NOMO-1 treated with DMSO at 0.1 percent for 48 hours (cell line): ENCODE data around the gene AGBL4.

Source experiments
- DNase-seq: peaks from one replicate; lab custom pipeline; 2025; ENCODE audit not compliant: unreplicated experiment; lab: John Stamatoyannopoulos, UW

Gene AGBL4

DNA sequence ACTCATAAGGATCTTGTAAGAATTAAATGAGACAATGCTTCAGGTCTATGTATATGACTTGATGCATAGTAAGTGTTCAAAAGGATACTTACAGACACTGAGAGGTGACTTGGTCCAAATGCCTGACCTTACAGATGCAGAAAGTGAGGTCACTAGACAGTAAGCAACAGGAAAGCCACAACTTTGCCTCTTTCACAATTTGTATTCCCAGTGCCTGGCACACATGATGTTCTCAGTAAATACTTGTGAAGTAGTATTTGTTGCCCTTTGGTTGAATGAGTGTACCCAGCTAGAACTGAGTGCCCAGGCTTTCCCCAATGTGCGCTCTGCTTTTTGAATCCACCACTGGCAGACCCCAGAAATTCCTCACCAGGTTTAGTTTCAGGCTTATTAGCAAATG is 1352.2 kb downstream of the AGBL4 start:
- peak; percentile 21 for DNase-seq

DNA sequence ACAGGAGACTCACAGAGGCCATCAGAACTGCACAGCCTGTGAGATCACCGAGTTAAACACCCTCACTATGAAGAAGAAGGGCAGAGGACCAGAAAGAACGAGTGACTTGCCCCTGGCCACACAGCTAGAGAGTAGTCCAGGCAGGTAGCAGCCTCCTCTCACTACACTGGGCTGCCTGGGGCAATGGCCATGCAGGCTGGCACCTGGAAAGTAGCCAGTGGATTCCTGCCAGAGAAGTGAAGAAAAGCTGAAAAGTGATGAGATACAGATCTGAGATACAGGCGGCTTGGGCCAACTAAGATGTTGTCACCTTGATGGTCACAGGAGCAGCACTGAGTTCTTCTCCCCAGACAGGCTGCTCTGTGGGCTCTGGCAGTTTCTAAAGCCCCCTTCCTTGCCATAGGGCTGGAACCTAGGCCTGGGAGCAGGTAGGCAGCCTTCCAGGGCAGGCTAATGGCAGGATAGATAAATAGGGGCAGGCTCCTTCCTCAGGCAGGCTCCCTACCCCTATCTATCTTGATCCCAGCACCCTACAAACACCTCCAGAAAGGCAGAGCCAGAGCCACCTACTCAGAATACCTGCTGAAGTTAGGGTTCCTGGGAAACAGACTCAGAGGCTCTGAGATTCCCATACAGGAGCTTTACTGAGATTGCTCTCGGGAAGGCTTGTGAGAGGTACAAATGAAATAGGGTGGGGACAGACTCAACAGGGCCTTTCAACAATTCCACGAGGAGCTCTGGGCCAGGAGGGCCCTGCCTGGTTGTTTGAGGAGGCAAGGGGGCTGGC is 1353.3 kb downstream of the AGBL4 start:
- DNase-seq, result no peak

DNA sequence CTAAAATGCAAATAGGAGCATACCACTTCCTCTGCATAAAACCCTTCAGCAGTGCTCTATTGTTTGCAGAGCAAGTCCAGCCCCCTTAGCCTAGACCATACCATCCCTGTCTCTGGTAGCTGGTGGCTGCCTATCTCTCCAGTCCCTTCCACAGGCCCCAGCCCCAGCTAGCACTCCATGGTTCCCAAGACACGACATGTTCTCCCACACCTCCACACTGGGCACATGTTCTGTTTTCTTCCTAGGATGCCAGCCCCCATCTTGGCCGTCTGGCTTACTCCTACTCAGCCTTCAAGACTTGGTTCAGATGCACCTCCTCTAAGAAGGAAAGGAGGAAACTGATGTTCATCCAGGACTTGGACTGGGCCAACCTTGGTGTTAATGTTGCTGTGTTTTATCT is 1355.4 kb downstream of the AGBL4 start:
- no peak for DNase-seq

DNA sequence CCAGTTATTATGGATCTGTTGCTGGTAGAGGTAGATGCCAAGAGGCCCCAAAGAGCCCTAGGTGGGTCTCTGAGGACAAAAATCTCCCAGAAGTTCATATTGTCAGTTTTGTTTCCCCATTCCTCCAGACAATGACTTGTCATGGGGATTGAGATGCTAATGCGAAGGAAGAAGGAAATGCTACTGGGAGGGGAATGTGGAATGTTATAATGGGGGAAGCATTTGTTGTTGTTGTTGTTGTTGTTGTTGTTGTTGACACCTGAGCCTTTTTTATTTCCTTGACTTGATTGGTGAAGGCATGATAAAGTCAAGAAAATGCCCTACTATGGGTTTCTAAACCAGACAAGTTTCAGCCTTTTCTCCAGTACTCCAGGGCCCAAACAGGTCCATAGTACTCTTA is 1356.0 kb downstream of the AGBL4 start:
- DNase-seq, result no peak

DNA sequence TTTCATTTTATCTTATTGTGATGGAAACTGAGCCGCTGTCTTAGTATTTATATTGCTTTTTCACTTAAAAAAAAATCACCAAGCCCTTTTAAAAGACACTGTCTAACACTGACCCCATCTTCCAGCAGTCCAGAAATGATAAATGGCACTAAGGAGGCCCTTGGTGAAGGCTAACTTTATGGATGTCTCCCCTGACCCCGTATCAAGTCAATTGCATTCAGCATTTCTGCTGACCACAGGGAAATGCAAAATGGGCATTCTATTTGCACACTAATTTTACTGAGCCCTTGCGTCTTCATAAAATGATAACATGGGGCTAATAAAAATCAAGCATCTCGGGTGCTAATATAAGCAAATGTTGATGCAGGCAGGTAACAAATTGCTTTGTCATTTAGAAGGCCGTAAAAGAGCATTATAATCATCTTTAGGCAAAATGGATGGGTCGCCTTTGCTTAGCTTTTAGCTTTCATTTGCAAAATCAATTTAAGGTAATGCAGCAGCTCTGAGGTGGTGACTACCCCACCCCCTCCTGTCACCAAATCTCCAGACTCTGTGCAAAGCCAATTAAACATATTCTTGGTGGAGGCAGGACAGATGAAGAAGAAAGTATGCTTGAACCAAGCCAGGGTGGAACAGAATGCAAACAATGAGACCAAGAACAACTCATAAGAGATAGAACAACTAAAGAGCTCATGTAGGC is 1357.9 kb downstream of the AGBL4 start:
- no peak for DNase-seq

DNA sequence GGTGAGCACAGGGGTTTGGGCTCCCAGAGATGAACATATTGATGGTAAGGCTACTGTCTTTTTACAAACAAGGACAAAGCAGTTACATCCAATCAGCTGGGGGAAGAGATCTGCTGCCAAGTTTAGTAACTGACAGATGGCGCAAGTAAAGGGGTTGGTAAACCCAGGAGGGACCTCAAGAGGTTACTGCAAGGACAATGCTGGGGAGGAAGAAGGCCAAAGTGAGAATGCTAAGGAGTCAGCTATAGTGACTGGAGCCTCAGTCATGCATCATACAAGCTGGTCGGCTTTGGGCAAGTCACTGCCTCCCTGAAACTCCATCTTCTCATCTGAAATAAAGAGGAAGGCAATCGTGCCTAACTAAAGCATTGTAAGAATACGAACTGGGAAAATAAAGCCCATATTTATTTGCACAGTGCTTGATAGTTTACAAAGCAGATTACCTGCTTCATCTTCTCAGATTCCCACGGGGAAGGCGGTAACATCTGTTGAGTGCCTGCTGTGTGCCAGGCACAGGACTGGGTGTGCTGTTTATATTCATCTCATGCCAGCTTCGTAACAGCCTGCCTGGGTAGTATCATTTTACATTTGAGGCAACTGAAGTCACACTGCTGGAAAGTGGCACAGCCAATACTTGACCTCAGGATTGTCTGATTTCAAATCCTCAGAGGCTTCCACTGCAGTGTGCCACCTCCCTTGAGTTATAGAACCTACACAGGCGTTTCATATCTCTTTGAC is 1361.9 kb downstream of the AGBL4 start:
- peak; percentile 87 for DNase-seq

DNA sequence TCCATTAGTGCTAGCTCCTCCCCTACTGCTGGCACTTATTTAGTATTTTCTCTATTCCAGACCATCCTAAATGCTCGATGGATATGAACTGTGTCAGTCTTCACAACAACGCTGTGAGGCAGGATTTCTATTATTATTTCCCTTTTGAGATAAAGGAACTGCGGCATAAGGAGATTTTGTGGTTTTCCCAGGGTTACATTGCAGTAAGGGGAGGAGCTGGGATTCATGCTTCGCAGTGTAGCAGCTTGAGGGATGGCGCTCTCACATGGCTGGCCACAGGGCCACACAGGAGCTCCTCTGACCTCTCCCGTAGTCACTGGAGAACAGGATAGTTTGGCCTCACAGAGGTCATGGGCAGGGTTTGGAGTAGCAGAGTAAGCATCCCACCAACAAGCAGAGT is 1364.0 kb downstream of the AGBL4 start:
- peak; percentile 30 for DNase-seq

DNA sequence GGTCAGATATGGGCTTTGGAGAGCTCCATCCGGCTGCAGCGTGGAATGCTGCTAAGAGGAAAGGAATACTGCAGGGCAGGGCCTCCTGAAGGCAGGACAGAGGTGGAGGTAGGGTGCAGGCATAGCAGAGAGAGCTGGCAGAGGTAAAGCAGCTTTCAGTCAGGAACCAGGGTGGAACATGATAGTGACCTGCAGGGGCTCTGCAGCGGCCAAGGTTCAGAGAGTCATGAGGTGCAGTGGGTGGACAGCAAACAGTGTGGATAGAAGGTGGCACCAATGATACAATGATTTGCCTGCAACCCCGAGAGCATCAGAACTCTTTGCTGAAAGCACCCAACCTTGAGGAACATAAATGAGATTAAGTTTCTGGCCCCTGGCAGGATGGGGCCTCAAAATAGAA is 1366.3 kb downstream of the AGBL4 start:
- DNase-seq, result no peak

DNA sequence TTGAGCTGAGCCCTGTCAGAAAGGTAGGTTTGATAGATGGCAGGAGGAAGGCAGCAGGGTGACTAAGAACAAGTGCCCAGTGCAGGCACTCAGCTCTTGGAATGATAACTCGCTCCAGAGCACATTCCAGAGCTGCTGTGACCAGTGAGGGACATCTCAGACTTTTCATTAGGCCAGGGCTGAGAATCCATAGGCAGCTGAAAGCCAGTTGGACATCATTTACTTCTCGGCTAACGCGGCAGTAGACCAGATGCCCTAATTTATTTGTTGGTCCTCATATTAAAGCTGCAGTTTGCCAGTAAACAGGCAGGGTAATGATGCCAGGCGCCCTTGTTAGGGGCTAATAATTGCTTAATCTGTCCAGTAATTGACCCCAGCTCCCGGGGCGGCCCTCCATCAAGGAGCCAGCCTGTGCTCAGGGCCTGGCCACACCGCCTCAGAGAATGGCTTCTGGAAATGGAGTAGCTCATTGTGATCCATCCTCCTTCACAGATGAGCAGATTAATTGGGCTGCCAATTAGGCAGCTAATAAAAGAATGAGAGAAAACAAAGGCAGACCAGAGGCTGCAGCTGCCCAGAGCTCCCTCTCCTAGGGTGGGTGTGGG is 1369.0 kb downstream of the AGBL4 start:
- DNase-seq, result no peak

DNA sequence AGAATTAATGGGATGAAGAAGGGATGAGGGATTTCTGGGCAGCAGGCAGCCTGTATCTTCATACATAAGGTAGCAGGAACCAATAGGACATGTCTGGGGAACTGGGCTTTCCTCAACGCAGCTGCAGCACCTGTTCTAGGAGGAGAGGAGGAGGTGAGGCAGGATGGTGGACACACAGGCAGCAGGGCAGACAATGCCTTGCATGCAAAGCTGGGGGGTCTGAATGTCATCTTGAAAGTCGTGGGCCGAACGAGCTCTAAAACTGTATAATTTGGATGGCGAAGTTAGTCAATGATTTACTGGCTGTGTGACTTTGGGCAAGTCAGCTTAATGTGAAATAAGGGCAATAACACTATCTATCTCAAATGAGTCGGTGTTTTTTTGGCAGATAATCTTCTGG is 1371.4 kb downstream of the AGBL4 start:
- no peak for DNase-seq

DNA sequence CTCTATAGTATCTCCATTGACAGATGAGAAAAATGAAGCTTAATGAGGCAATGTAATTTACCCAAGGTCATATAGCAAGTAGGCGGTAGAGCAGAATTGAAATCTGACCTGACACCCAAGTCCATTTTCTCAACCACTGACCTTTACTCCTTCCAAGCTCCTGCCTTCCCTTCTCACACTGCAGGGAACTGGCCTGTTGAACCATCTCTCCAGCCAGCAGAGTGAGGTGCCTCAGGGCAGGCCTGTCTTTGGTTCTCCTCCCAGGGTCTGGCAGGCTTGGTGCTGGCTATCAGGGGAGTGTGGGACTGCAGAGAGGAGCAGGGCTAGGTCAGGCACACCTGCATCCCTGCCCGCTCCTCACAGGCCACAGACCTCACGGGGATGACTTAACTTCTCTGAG is 1373.9 kb downstream of the AGBL4 start:
- DNase-seq, result no peak

DNA sequence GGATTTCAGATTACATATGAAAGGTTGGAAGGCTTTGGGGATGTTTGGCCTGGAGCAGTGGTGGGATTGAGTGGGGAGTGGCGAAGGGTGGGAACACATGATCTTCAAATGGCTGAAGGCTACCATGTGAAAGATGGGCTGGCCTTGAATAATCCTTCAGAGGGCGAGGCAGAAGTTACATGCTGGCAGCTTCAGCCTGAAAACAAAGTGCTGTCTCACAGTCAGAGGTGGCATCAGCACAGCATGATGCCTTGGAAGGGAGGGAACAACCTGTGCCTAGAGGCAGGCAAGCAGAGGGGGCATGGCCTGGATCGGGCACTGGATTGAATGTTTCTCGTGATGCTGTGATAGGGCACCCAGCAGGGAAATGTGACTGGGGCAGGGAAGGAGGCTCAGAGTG is 1377.9 kb downstream of the AGBL4 start:
- no peak for DNase-seq

DNA sequence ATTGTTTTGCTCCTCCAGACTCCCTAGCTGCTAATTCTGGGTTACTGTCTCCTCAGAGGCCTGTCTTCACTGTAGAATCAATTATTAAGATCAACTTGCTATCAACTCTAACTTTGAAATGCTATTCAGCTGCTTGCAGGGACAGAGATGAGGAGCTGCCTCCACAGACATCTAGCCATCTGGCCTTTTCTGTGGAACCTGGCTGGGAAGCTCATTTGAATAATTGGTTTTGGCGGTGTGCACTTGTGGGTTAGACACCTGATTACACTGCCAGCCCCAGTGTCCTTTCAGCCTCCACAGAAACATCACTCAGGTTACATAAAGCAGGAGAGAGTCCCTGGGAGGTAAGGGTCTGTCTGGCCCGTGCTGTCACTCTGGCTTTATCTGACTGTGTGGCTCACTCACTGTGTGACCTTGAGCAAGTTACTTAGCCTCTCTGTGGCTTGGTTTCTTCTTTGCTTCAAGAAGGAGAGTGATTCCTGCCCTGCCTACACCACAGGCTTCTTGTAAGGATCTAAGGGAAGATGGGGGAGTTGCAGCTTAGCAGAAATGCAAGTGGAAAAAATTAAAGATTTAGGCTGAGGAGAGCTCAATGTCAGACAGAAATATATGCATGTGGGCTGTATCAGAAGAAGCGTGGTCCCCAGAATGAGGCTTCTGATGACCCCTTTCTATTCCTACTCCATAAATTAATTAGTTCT is 1378.7 kb downstream of the AGBL4 start:
- DNase-seq, result no peak

DNA sequence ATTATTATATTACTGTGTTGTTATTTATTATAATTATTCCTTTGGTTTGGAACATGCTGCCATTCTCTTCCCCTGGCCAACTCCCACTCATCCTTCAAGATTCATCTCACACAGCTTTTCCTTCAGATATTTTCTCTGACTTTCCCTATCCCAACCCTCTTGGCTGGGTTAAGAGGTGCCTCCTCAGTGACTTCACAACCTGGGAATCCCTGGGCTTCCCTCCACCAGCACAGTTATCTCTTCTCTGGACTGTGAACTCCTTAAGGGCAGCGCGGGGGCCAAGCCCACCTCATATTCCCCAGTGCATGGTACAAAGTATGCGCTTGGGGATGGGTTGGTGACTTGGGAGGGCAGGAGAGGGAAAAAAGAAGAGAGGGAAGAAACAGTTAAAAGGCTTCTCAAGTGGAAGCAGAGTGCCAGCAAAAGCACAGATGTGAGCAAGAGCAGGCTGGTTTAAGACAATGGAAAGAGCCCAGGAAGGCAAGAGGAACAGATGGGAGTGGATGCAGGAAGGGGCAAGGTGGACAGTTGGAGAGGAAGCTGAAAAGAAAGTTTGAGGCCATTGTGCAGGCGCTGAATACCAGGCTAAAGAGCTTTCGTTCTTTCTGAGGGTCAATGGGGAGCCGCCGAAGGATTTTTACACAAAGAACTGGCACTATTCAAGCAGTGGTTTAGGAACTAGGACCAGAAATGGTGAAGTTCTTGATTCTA is 1379.4 kb downstream of the AGBL4 start:
- no peak for DNase-seq

DNA sequence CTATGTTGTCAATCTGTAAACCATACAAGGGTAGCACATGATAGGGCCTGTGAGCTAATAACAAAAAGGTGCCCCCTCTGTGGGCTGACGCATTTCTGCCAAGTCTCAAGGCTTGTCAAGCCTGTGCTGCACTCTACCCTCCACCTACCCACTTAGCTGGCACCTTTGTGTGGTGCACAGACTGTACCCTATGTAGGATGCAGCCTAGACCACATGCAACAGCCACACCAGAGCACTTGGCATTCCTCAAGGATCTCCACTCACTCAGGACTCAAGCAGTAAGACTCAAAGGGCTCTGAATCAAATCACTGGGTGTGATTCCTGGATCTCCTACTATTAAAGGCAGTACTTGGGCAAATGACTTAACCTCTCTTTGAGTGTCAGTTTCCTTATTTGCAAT is 1380.6 kb downstream of the AGBL4 start:
- DNase-seq, result no peak

DNA sequence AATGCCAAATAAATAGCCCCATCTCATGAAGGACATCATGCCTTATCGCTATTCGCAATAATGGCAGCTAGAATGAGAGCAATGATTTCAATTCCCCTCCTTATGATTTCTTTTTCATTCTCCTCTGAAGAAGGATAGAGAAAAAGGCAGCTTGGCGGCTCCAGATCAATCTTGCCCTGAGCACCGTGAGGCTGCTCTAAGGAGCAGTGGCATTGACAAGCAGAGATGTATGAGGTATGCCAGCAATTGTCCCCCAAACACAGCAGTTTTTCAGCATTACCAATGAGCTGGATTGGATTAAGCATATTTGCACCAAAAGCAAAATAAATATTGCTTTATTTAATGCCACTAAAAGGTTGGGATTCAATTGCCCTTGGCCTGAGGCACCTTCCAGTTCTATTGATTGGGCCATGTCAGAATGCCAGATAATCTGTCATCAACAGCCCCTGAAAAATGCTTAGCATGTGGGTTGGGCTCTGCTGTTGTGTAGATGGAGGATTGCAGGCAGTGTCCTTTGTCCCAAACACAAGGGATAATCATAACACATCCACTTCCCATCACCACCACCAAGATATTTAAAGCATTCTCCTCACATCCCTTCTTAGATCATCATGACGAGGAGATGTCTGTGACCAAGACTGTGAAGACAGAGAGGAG is 1382.8 kb downstream of the AGBL4 start:
- no peak for DNase-seq

DNA sequence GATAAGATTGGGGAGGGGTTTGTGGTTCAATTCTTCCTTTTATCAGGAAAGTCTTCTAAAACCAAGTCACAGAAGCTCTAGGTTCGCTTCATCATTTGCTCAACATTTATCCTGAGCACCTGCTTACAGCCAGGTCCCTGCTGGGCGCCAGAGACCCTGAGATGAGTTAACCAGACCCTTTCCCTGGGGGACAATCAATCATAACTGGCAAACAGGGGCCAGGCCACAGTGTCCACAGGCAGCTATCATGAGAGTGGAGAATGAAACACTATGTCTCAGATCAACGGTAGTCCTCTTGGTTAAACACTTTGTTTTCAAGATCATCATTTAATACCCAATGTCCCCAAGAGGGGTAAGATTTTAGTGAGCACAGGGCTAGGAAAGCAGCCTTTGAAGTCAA is 1393.9 kb downstream of the AGBL4 start:
- DNase-seq, result no peak

DNA sequence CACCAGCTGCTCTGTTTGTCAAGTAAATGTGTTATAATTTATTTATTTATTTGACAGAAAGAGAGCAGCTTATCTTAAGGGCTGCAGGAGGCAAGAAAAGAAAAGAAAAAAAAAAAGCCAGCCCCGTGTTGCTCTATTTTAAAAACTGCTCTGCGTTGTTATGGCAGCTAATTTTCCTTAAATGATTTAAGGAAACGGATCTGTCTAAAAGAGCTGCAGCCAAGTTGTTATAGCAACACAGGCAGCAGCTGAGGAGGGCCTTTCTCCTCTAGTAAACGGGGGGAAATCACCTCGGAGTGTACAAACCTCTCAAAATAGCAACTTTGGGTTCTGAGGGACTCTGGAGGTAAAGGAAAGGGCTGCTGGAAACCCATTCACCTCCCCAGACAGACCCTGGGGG is 1396.3 kb downstream of the AGBL4 start:
- DNase-seq, result peak; percentile 10

DNA sequence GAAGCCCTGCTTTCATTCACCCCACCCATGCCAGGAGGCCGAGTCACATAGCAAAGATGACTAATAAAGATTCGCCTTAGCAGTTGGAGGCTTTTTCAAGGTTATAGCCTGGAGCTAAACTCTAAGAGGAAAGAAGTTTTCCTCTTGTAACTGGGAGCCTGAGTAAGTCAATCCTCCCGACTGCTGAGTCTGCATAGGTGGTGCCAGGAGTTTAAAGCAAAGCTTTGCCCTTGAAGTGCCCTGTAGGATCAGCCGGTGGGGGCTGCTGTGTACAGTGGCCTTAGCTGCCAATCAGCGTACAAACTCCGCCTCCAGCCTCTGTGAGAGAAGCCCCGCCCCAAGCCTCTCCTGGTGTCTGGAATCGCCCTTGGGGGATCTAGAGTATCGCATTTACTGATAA is 1404.2 kb downstream of the AGBL4 start:
- no peak for DNase-seq

DNA sequence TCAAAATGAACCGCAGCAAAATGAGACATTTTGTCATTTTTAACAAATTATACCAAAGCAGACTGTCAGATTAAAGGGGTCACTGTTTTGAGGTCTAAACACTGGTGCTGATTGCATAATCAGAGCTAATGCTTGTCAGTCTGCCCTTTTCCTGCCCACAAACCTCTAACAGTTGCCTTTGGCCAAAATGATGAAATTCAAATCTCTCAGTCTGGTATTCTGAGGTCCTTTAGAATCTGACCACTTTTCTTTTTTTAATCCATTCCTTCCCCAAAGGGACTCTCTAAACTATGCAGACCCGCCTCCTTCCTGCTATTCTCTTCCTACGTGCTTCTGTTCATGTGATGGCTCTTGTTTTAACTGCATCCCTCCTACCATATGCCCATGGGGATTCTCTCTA is 1406.5 kb downstream of the AGBL4 start:
- DNase-seq, result peak; percentile 95
